GM12878 (cell line): ENCODE results near the gene PRRX1. TPM values are rescaled to one million over a fixed set of nuclear protein-coding genes. Genes with fewer than 3 reads are reported as not detected.

Experiments used
- ATAC-seq: fragments of 200-7000 bp; cut with Tn5 transposase; 3 replicates; pipeline ENCODE4 v1.9.1; 2020; ENCODE audit warnings: mild to moderate bottlenecking, moderate library complexity
- BruUV-seq: library from RNA; stranded (reverse); fragments of 400-500 nt; replicated peaks from 2 replicates; lab custom pipeline; 2021; lab: Mats Ljungman, UMichigan
- CTCF ChIA-PET: fragments of 300-600 bp; sonication (Branson Sonifier 250); formaldehyde crosslinking; extraction: SDS; loops from one replicate; lab custom pipeline; 2021; ENCODE audit warnings: inconsistent platforms; lab: Yijun Ruan, JAX
- POLR2A ChIA-PET: fragments of 350-600 bp; formaldehyde crosslinking; extraction: SDS; loops from one replicate; lab custom pipeline; 2021; ENCODE audit warnings: inconsistent platforms; lab: Charles Lee
- RAD21 ChIA-PET: fragments of 300-600 bp; sonication (Branson Sonifier 250); formaldehyde crosslinking; loops from one replicate; lab custom pipeline; 2023; ENCODE audit warnings: antibody characterized with exemption; ENCODE audit not compliant: unreplicated experiment; lab: Charles Lee
- SMC1A ChIA-PET: fragments of 300-600 bp; sonication (Branson Sonifier 250); formaldehyde crosslinking; loops from one replicate; lab custom pipeline; 2023; ENCODE audit not compliant: unreplicated experiment, uncharacterized antibody; lab: Charles Lee
- DNase-seq: peaks from one replicate; pipeline ENCODE4 v3.0.0-alpha.2; 2011; ENCODE audit warnings: low read depth, low spot score
- FAIRE-seq: peaks from 3 replicates; lab custom pipeline; 2011; peaks lifted over from hg19 to GRCh38; lab: Jason Lieb, UNC
- H2AFZ ChIP-seq: 2 replicates; pipeline ENCODE4 v1.6.0; 2011; ENCODE audit warnings: low read depth, low read length, control low read depth; ENCODE audit not compliant: control insufficient read depth
- H3K27ac ChIP-seq: 2 replicates; pipeline ENCODE4 v1.5.1; 2011; ENCODE audit warnings: control low read depth; ENCODE audit not compliant: control insufficient read depth, insufficient read depth
- H3K27me3 ChIP-seq, 2 experiments: replicated peaks in 1 of 2; 2 replicates each; pipeline versions ENCODE4 v1.6.0 to v1.6.1; 2011; ENCODE audit warnings: low read length in 1 of 2; ENCODE audit not compliant: control insufficient read depth in 2 of 2, insufficient read depth in 2 of 2
- H3K36me3 ChIP-seq, 2 experiments: 2 replicates each; pipeline ENCODE4 v1.5.1; 2011; ENCODE audit warnings: low read length in 1 of 2; ENCODE audit not compliant: control insufficient read depth in 2 of 2, insufficient read depth in 2 of 2
- H3K4me1 ChIP-seq: 2 replicates; pipeline ENCODE4 v1.6.1; 2011; ENCODE audit warnings: mild to moderate bottlenecking, low read length, moderate library complexity, mixed read lengths; ENCODE audit not compliant: control insufficient read depth, insufficient read depth
- H3K4me2 ChIP-seq: 2 replicates; pipeline ENCODE4 v1.6.0; 2011; ENCODE audit warnings: control low read depth; ENCODE audit not compliant: control insufficient read depth, insufficient read depth
- H3K4me3 ChIP-seq: fragments of 200-600 bp; sonication (generic); 2 replicates; pipeline ENCODE4 v1.5.1; 2016
- H3K79me2 ChIP-seq: 2 replicates; pipeline ENCODE4 v1.6.0; 2011; ENCODE audit warnings: low read length; ENCODE audit not compliant: control insufficient read depth, insufficient read depth
- H3K9ac ChIP-seq: 2 replicates; pipeline ENCODE4 v1.8.0; 2011; ENCODE audit warnings: low read length, control low read depth, mixed read lengths; ENCODE audit not compliant: control insufficient read depth, insufficient read depth
- H3K9me3 ChIP-seq: replicated peaks from 3 replicates; pipeline ENCODE4 v1.5.1; 2011; ENCODE audit warnings: mild to moderate bottlenecking, low read length; ENCODE audit not compliant: control insufficient read depth, insufficient read depth
- H4K20me1 ChIP-seq: 2 replicates; pipeline ENCODE4 v1.6.0; 2011; ENCODE audit not compliant: control insufficient read depth, insufficient read depth
- BMI1 ChIP-seq: fragments of 450-650 bp; IDR thresholded peaks from 2 replicates; pipeline ENCODE4 v1.6.1; 2016; ENCODE audit warnings: mild to moderate bottlenecking, moderate library complexity, borderline replicate concordance
- CBFB ChIP-seq: IDR thresholded peaks from 2 replicates; pipeline ENCODE4 v1.6.1; 2016; ENCODE audit warnings: antibody characterized with exemption, low read depth
- E2F4 ChIP-seq: IDR thresholded peaks from 2 replicates; pipeline ENCODE4 v1.6.1; 2012; ENCODE audit warnings: low read depth, low read length, improper control_type of control experiment
- E4F1 ChIP-seq: fragments of 450-650 bp; IDR thresholded peaks from 2 replicates; pipeline ENCODE4 v1.6.1; 2018; ENCODE audit warnings: borderline replicate concordance, mild to moderate bottlenecking; ENCODE audit not compliant: partially characterized antibody
- IRF4 ChIP-seq: IDR thresholded peaks from 2 replicates; pipeline ENCODE4 v1.6.1; 2011; ENCODE audit warnings: low read depth, low read length
- JUND ChIP-seq: IDR thresholded peaks from 2 replicates; pipeline ENCODE4 v1.6.1; 2012; ENCODE audit warnings: low read depth, mild to moderate bottlenecking, low read length, improper control_type of control experiment, moderate library complexity
- MYC ChIP-seq: IDR thresholded peaks from 2 replicates; pipeline ENCODE4 v1.6.1; 2011; ENCODE audit warnings: mild to moderate bottlenecking, low read length, moderate library complexity, inconsistent platforms; ENCODE audit not compliant: insufficient read depth, insufficient replicate concordance, insufficient read length, severe bottlenecking
- RB1 ChIP-seq: fragments of 450-650 bp; formaldehyde crosslinking; IDR thresholded peaks from 2 replicates; pipeline ENCODE4 v1.6.1; 2017; ENCODE audit warnings: mild to moderate bottlenecking, borderline replicate concordance
- RBBP5 ChIP-seq: fragments of 200-600 bp; sonication (generic); conservative IDR thresholded peaks from 2 replicates; pipeline ENCODE4 v1.6.1; 2016
- SKIL ChIP-seq: fragments of 450-650 bp; IDR thresholded peaks from 2 replicates; pipeline ENCODE4 v1.6.1; 2017; ENCODE audit warnings: mild to moderate bottlenecking, low read depth, inconsistent platforms; ENCODE audit not compliant: poor library complexity, severe bottlenecking
- ZBTB4 ChIP-seq: fragments of 450-650 bp; formaldehyde crosslinking; IDR thresholded peaks from 2 replicates; pipeline ENCODE4 v1.4.0; 2022; ENCODE audit warnings: mild to moderate bottlenecking, moderate library complexity
- ZNF384 ChIP-seq: IDR thresholded peaks from 2 replicates; pipeline ENCODE4 v1.6.1; 2012; ENCODE audit warnings: low read depth, mild to moderate bottlenecking, low read length, improper control_type of control experiment, borderline replicate concordance
- WGBS: methylation state at CpG from one replicate; pipeline ENCODE4 v1.1.6; 2016; ENCODE audit warnings: low lambda C conversion rate; ENCODE audit not compliant: insufficient replicate concordance, insufficient coverage; ENCODE audit errors: missing lambda C conversion rate; 5-methylcytosine and 5-hydroxymethylcytosine counted together
- in situ Hi-C: fragments of 300-500 bp; cut with MboI; formaldehyde crosslinking; loops from 9 replicates; pipeline ENCODE4 v1.14.3; 2018; ENCODE audit warnings: mixed read lengths
- intact Hi-C: fragments of 100-400 bp; cut with micrococcal nuclease; formaldehyde crosslinking; loops from one replicate; pipeline ENCODE4 v1.14.2; 2022; ENCODE audit not compliant: unreplicated experiment
- polyA plus RNA-seq, 11 experiments: library from polyadenylated mRNA; depleted of rRNA in 4 of 11; unstranded in 6 of 11; stranded (reverse) in 5 of 11; fragments of >200 nt; fragmentation: Nextera tagmentation in 4 of 11; fragmentation: Illumina TruSeq in 1 of 11; extraction: Ambion mirVana in 4 of 11; extraction: Trizol in 1 of 11; gene quantifications; 1 replicate in 1 of 11; 2 replicates in 10 of 11; pipeline versions ENCODE4 v1.2.1 to v1.2.3, GENCODE V29; 2011 to 2016; ENCODE audit warnings: inconsistent platforms in 2 of 11, missing spikeins in 2 of 11, low read depth in 1 of 11
- total RNA-seq, 4 experiments: library from RNA; depleted of rRNA in 3 of 4; stranded (reverse); fragments of >200 nt in 3 of 4; fragmentation: Illumina TruSeq in 1 of 4; extraction: Trizol in 1 of 4; gene quantifications; 2 replicates each; pipeline versions ENCODE4 v1.2.1 to v1.2.3, GENCODE V29; 2013 to 2021

PRRX1 gene
- total and polyA plus RNA-seq, 10 of the 15 experiments (the other 5 are each of a cell fraction or from before 2014, with no cell fraction given): 0.42 to 64.6 (median 1.5) TPM

GRCh38 chr1:170749959-170750358, 86.0 kb downstream of the PRRX1 start (continued):
- TF ChIP-seq SKIL (no peak), E4F1 (no peak), CBFB (no peak), RB1 (no peak), MYC (no peak)

GRCh38 chr1:170755795-170756194, 91.9 kb downstream of the PRRX1 start:
- Histone ChIP-seq H3K27me3 (no peaks in the 10 kb centered on the region), H3K36me3 (no peaks in the 10 kb centered on the region), H3K9ac (no peak overlapping the region), H3K4me1 (no peaks in the 10 kb centered on the region), H3K4me2 (no peak overlapping the region), H2AFZ (no peak overlapping the region), H3K79me2 (no peaks in the 10 kb centered on the region), H3K27ac (no peak overlapping the region), H3K9me3 (no peaks in the 10 kb centered on the region), H3K4me3 (no peak overlapping the region), H4K20me1 (no peaks in the 10 kb centered on the region)
- FAIRE-seq (no peak), ATAC-seq (no peak), DNase-seq (no peak)
- ChIA-PET POLR2A (no interaction called here), SMC1A (interaction anchor here (1.1 kb wide), 2 partner anchors 9 to 256 kb away, joined by 3 read pairs; no protein-coding TSS in a partner anchor), RAD21 (no interaction called here), CTCF (interaction anchor here (1.1 to 1.5 kb wide), 3 partner anchors 9 to 67 kb away, joined by 3 to 5 read pairs (median 4); no protein-coding TSS in a partner anchor)
- intact Hi-C loops: no loop called here
- BruUV-seq: no TSS peak
- 32% methylated on average over 3 of the region's 3 CpGs for WGBS
- in situ Hi-C loops: no loop called here
- TF ChIP-seq IRF4: no peak
- no peak for TF ChIP-seq BMI1
- no peak for TF ChIP-seq ZBTB4
- no peak for TF ChIP-seq E2F4
- no peak for TF ChIP-seq RB1
- TF ChIP-seq RBBP5: no peak
- no peak for TF ChIP-seq ZNF384
- no peak for TF ChIP-seq JUND
